Smooth muscle cell (in vitro differentiated cells): Measurements from ENCODE around the gene PIGX. TPM values are rescaled to one million over a fixed set of nuclear protein-coding genes. Genes with fewer than 3 reads are reported as not detected.

Source experiments
- DNase-seq: peaks from one replicate; lab custom pipeline; 2025; ENCODE audit not compliant: unreplicated experiment; lab: John Stamatoyannopoulos, UW
- H2AFZ ChIP-seq: fragments of 200-600 bp; sonication (generic); 2 replicates; pipeline ENCODE4 v1.6.0; 2016; ENCODE audit warnings: antibody characterized with exemption, low read depth, mild to moderate bottlenecking
- H3F3A ChIP-seq: fragments of 200-600 bp; sonication (generic); 2 replicates; pipeline ENCODE4 v1.6.0; 2017; ENCODE audit warnings: antibody characterized with exemption, low read depth
- H3K27ac ChIP-seq: fragments of 200-600 bp; sonication (generic); 2 replicates; pipeline ENCODE4 v1.5.1; 2016; ENCODE audit warnings: low read depth, mild to moderate bottlenecking
- H3K27me3 ChIP-seq: fragments of 200-600 bp; sonication (generic); 2 replicates; pipeline ENCODE4 v1.6.1; 2016; ENCODE audit warnings: low read depth, mild to moderate bottlenecking
- H3K36me3 ChIP-seq: fragments of 200-600 bp; sonication (generic); 2 replicates; pipeline ENCODE4 v1.5.1; 2016; ENCODE audit warnings: low read depth
- H3K4me1 ChIP-seq: fragments of 200-600 bp; sonication (generic); 2 replicates; pipeline ENCODE4 v1.5.1; 2016; ENCODE audit warnings: low read depth
- H3K4me2 ChIP-seq: fragments of 200-600 bp; sonication (generic); 2 replicates; pipeline ENCODE4 v1.6.0; 2016; ENCODE audit warnings: mild to moderate bottlenecking
- H3K4me3 ChIP-seq: fragments of 200-600 bp; sonication (generic); 2 replicates; pipeline ENCODE4 v1.5.1; 2016; ENCODE audit warnings: mild to moderate bottlenecking
- H3K79me2 ChIP-seq: fragments of 200-600 bp; sonication (generic); 2 replicates; pipeline ENCODE4 v1.6.0; 2016; ENCODE audit warnings: low read depth, mild to moderate bottlenecking
- H3K9ac ChIP-seq: fragments of 200-600 bp; sonication (generic); 2 replicates; pipeline ENCODE4 v1.6.0; 2016; ENCODE audit warnings: low read depth
- H3K9me3 ChIP-seq: fragments of 200-600 bp; sonication (generic); replicated peaks from 2 replicates; pipeline ENCODE4 v1.5.1; 2016; ENCODE audit warnings: low read depth
- H4K20me1 ChIP-seq: fragments of 200-600 bp; sonication (generic); 2 replicates; pipeline ENCODE4 v1.6.0; 2016; ENCODE audit warnings: low read depth
- WGBS: methylation state at CpG from one replicate; pipeline ENCODE4 v1.1.7; 2016; ENCODE audit warnings: low lambda C conversion rate; 5-methylcytosine and 5-hydroxymethylcytosine counted together
- polyA plus RNA-seq: library from polyadenylated mRNA; unstranded; fragments of >200 nt; fragmentation: Nextera tagmentation; extraction: Ambion mirVana; gene quantifications from 2 replicates; pipeline ENCODE4 v1.2.1, GENCODE V29; 2016
- total RNA-seq: library from RNA; depleted of rRNA; stranded (reverse); fragments of >200 nt; gene quantifications from 2 replicates; pipeline ENCODE4 v1.2.3, GENCODE V29; 2014
- TF ChIP-seq, protein P1 (sequence below): fragments of 200-600 bp; sonication (generic); IDR thresholded peaks from 2 replicates; pipeline ENCODE4 v1.5.1; 2017; ENCODE audit warnings: borderline replicate concordance, mild to moderate bottlenecking, antibody characterized with exemption; ENCODE audit not compliant: insufficient read depth, poor library complexity, severe bottlenecking

Gene PIGX
- total and polyA plus RNA-seq, 2 experiments from 2014 or later: 27.6 to 34.6 TPM

DNA sequence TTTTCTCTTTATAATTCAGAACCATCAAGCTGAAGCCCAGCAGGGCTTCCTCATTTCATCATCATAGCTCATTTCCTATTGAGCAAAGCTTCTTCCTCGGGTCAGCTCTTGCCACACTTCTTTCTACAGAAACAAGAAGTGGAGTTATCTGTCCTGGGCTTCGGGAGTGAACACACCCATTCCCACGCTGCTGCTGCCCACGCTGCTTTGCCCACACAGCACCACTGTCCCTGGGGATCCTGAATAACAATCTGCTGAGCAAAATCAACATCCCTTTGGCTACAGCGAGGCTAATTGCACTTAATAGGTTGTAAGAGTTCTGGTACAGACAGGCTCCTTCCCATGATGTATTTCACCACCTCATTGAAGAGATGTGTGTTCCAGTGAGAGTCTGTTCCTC is 23.8 kb upstream of the PIGX start:
- H3K79me2 ChIP-seq: no peaks in the 10 kb centered on the region
- no peaks in the 10 kb centered on the region for H3K27me3 ChIP-seq
- no peaks in the 10 kb centered on the region for H3K9me3 ChIP-seq
- no peaks in the 10 kb centered on the region for H3F3A ChIP-seq
- no peak overlapping the region for H3K27ac ChIP-seq
- TF ChIP-seq, protein P1, sequence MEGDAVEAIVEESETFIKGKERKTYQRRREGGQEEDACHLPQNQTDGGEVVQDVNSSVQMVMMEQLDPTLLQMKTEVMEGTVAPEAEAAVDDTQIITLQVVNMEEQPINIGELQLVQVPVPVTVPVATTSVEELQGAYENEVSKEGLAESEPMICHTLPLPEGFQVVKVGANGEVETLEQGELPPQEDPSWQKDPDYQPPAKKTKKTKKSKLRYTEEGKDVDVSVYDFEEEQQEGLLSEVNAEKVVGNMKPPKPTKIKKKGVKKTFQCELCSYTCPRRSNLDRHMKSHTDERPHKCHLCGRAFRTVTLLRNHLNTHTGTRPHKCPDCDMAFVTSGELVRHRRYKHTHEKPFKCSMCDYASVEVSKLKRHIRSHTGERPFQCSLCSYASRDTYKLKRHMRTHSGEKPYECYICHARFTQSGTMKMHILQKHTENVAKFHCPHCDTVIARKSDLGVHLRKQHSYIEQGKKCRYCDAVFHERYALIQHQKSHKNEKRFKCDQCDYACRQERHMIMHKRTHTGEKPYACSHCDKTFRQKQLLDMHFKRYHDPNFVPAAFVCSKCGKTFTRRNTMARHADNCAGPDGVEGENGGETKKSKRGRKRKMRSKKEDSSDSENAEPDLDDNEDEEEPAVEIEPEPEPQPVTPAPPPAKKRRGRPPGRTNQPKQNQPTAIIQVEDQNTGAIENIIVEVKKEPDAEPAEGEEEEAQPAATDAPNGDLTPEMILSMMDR: no peak
- H2AFZ ChIP-seq: peak overlapping the region; percentile 80
- 20% methylated on average over 5 of the region's 5 CpGs for WGBS
- peak overlapping the region; percentile 64 for H3K4me2 ChIP-seq
- no peaks in the 10 kb centered on the region for H4K20me1 ChIP-seq
- no peak overlapping the region for H3K9ac ChIP-seq
- peaks cover 4% of the 10 kb centered on the region for H3K4me1 ChIP-seq
- H3K36me3 ChIP-seq: no peaks in the 10 kb centered on the region
- no peak for DNase-seq
- H3K4me3 ChIP-seq: no peak overlapping the region

- DNase-seq: no peak
- WGBS: 94% methylated on average over 17 of the region's 17 CpGs
- Histone ChIP-seq H3K4me3 (no peak overlapping the region), H3F3A (no peaks in the 10 kb centered on the region), H3K36me3 (no peaks in the 10 kb centered on the region), H3K4me2 (no peak overlapping the region), H3K27me3 (no peaks in the 10 kb centered on the region), H3K4me1 (no peaks in the 10 kb centered on the region), H3K79me2 (no peaks in the 10 kb centered on the region), H4K20me1 (no peaks in the 10 kb centered on the region), H3K9ac (no peak overlapping the region), H3K27ac (no peak overlapping the region), H2AFZ (no peak overlapping the region), H3K9me3 (no peaks in the 10 kb centered on the region)
- TF ChIP-seq, protein P1: no peak
These were observed 22.1 kb upstream of the PIGX start for GRCh38 chr3:196689941-196690660.

- Histone ChIP-seq H3K79me2 (no peaks in the 10 kb centered on the region), H3K9me3 (no peaks in the 10 kb centered on the region), H3K27me3 (no peaks in the 10 kb centered on the region), H4K20me1 (no peaks in the 10 kb centered on the region), H3K9ac (no peak overlapping the region), H2AFZ (no peak overlapping the region), H3F3A (no peaks in the 10 kb centered on the region), H3K4me3 (no peak overlapping the region), H3K36me3 (no peaks in the 10 kb centered on the region), H3K4me1 (no peaks in the 10 kb centered on the region), H3K4me2 (no peak overlapping the region), H3K27ac (no peak overlapping the region)
- TF ChIP-seq, protein P1: no peak
- no peak for DNase-seq
- WGBS: 88% methylated on average over 8 of the region's 8 CpGs
These were observed 20.8 kb upstream of the PIGX start for GRCh38 chr3:196691386-196691785.

GRCh38 chr3:196694202-196694638 is 18.0 kb upstream of the PIGX start:
- H2AFZ ChIP-seq: no peak overlapping the region

More at GRCh38 chr3:196694202-196694638, 18.0 kb upstream of the PIGX start:
- Histone ChIP-seq H3F3A (no peaks in the 10 kb centered on the region), H3K79me2 (no peaks in the 10 kb centered on the region), H4K20me1 (no peaks in the 10 kb centered on the region), H3K9me3 (no peaks in the 10 kb centered on the region), H3K9ac (no peak overlapping the region), H3K4me2 (no peak overlapping the region), H3K27ac (no peak overlapping the region), H3K4me3 (no peak overlapping the region), H3K4me1 (no peaks in the 10 kb centered on the region), H3K27me3 (no peaks in the 10 kb centered on the region), H3K36me3 (no peaks in the 10 kb centered on the region)
- DNase-seq: no peak
- TF ChIP-seq, protein P1: peak; percentile 16
- WGBS: 92% methylated on average over 1 of the region's 1 CpG
